DOHH2 (cell line): Measurements from ENCODE around the gene ADAMTS2.

Source experiments
- H3F3A ChIP-seq: fragments of 200-600 bp; sonication (generic), shearing (Covaris generic); 2 replicates; pipeline ENCODE4 v1.6.0; 2016; ENCODE audit warnings: antibody characterized with exemption, mild to moderate bottlenecking; ENCODE audit not compliant: control insufficient read depth, insufficient read depth
- H3K27ac ChIP-seq: fragments of 200-600 bp; sonication (generic); 2 replicates; pipeline ENCODE4 v1.5.1; 2014; ENCODE audit warnings: low read depth, mild to moderate bottlenecking, low read length, moderate library complexity
- H3K27me3 ChIP-seq: fragments of 200-600 bp; sonication (generic); 2 replicates; pipeline ENCODE4 v1.6.1; 2014; ENCODE audit warnings: mild to moderate bottlenecking, low read length, mixed read lengths; ENCODE audit not compliant: control insufficient read depth
- H3K36me3 ChIP-seq: fragments of 200-600 bp; sonication (generic); 2 replicates; pipeline ENCODE4 v1.6.1; 2014; ENCODE audit warnings: mild to moderate bottlenecking, low read length, moderate library complexity, mixed read lengths; ENCODE audit not compliant: control insufficient read depth
- H3K4me1 ChIP-seq: fragments of 200-600 bp; sonication (generic); 2 replicates; pipeline ENCODE4 v1.6.1; 2014; ENCODE audit warnings: mild to moderate bottlenecking, low read length, mixed read lengths; ENCODE audit not compliant: control insufficient read depth
- H3K4me2 ChIP-seq: fragments of 200-600 bp; sonication (generic); 2 replicates; pipeline ENCODE4 v1.6.0; 2014; ENCODE audit warnings: mild to moderate bottlenecking, low read length, moderate library complexity
- H3K4me3 ChIP-seq: fragments of 200-600 bp; sonication (generic); 2 replicates; pipeline ENCODE4 v1.5.1; 2014; ENCODE audit warnings: mild to moderate bottlenecking, low read length, mixed read lengths
- H3K79me2 ChIP-seq: fragments of 200-600 bp; sonication (generic); 2 replicates; pipeline ENCODE4 v1.6.1; 2014; ENCODE audit warnings: mild to moderate bottlenecking, low read length, mixed read lengths; ENCODE audit not compliant: control insufficient read depth
- H3K9me2 ChIP-seq: fragments of 200-600 bp; sonication (generic); replicated peaks from 2 replicates; pipeline ENCODE4 v1.6.1; 2014; ENCODE audit warnings: mild to moderate bottlenecking, low read length, mixed read lengths; ENCODE audit not compliant: control insufficient read depth
- H3K9me3 ChIP-seq: fragments of 200-600 bp; sonication (generic); 2 replicates; pipeline ENCODE4 v1.6.1; 2014; ENCODE audit warnings: antibody characterized with exemption, low read length, mixed read lengths; ENCODE audit not compliant: control insufficient read depth, insufficient read depth
- H4K20me1 ChIP-seq: fragments of 200-600 bp; sonication (generic); 2 replicates; pipeline ENCODE4 v1.6.0; 2014; ENCODE audit warnings: low read depth, mild to moderate bottlenecking, antibody characterized with exemption, low read length, moderate library complexity; ENCODE audit not compliant: control insufficient read depth, insufficient read depth
- EZH2phosphoT487 ChIP-seq: fragments of 200-600 bp; sonication (generic); IDR thresholded peaks from 2 replicates; pipeline ENCODE4 v1.6.1; 2017; ENCODE audit warnings: borderline replicate concordance, mild to moderate bottlenecking, antibody characterized with exemption, low read length, moderate library complexity, mixed read lengths
- TF ChIP-seq, protein P1 (sequence below): fragments of 200-600 bp; sonication (generic); IDR thresholded peaks from one replicate; pipeline ENCODE4 v1.5.1; 2014; ENCODE audit warnings: antibody characterized with exemption, mild to moderate bottlenecking, low read depth, low read length; ENCODE audit not compliant: poor library complexity, severe bottlenecking

The ADAMTS2 gene

DNA sequence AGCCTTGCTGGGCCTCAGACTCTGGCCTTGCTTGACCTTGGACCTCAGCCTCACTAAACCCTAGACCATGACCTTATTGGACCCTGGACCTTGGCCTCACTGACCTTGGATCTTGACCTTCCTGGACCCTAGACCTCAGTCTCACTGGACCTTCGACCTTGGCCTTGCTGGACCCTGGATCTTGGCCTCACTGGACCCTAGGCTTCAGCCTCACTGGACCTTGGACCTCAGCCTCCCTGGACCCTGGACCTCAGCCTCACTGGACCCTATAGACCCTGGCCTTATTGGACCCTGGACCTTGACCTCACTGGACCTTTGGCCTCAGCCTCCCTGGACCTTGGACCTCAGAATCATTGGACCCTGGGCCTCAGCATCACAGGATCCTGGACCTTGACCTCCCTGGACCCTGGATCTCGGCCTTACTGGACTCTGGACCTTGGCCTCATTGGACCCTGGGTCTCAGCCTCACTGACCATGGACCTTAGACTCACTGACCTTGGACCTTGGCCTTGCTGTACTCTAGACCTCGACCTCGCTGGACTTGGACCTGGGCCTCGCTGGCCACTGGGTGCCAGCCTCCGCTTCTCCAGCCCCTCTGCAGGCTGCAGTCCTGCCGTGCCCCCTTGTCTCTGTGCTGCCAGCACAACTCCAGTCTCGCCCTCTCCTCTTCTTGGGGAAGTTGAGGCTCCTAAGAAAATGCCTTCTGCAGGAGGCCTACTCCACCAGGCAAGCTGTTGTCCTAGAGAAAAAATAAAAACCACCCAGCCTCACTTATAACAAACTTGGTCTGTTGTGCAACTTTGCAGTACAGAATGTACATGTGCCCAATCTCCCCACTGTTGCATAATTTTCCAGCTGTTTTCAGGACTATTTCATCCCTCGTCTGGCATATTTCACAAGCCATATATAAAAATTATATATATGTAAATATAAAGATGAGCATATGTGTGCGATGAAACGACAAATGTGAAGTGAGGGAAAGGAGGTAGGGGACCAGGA is 11.0 kb upstream of the ADAMTS2 start:
- H3K36me3 ChIP-seq, result no peaks in the 10 kb centered on the region
- H3K4me3 ChIP-seq, result no peak overlapping the region
- no peaks in the 10 kb centered on the region for H3K79me2 ChIP-seq
- H3F3A ChIP-seq, result no peaks in the 10 kb centered on the region
- no peak overlapping the region for H3K27ac ChIP-seq
- no peak overlapping the region for H3K4me2 ChIP-seq
- H3K4me1 ChIP-seq, result no peaks in the 10 kb centered on the region
- no peaks in the 10 kb centered on the region for H4K20me1 ChIP-seq
- H3K9me3 ChIP-seq, result no peaks in the 10 kb centered on the region
- TF ChIP-seq, protein P1, sequence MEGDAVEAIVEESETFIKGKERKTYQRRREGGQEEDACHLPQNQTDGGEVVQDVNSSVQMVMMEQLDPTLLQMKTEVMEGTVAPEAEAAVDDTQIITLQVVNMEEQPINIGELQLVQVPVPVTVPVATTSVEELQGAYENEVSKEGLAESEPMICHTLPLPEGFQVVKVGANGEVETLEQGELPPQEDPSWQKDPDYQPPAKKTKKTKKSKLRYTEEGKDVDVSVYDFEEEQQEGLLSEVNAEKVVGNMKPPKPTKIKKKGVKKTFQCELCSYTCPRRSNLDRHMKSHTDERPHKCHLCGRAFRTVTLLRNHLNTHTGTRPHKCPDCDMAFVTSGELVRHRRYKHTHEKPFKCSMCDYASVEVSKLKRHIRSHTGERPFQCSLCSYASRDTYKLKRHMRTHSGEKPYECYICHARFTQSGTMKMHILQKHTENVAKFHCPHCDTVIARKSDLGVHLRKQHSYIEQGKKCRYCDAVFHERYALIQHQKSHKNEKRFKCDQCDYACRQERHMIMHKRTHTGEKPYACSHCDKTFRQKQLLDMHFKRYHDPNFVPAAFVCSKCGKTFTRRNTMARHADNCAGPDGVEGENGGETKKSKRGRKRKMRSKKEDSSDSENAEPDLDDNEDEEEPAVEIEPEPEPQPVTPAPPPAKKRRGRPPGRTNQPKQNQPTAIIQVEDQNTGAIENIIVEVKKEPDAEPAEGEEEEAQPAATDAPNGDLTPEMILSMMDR, result no peak
- no peak for TF ChIP-seq EZH2phosphoT487
- H3K27me3 ChIP-seq, result no peaks in the 10 kb centered on the region
- H3K9me2 ChIP-seq, result no peaks in the 10 kb centered on the region

DNA sequence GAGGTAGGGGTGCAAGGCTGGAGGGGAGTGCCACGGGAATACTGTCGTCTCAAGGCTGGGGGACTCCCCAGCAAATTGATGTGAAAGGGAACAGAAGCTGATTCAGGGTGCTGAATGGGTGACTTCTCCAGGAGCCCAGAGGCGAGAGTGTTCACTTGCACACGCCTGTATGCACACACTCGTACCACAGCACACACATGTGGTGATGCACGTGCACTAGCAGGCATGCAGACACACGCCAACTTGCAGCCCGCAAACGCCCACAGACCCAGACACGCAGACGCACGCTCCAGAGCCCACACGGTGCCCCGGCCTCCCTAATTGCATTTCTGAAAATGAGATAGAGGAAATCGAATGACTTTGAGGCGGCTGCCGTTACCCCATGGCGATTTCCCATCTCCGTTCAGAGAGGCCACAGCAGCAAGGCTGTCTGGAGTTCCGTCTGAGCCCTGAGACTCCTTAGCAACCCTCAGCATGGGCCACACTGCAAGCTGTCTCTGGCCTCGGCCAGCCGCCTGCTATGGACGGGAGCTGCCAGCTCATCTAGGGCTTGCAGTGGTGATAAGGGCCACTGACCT is 9.1 kb upstream of the ADAMTS2 start:
- H3K4me1 ChIP-seq, result no peaks in the 10 kb centered on the region
- H3K36me3 ChIP-seq, result no peaks in the 10 kb centered on the region
- TF ChIP-seq EZH2phosphoT487, result no peak
- TF ChIP-seq, protein P1, result no peak
- no peaks in the 10 kb centered on the region for H3K79me2 ChIP-seq
- H3K9me3 ChIP-seq, result no peaks in the 10 kb centered on the region
- no peak overlapping the region for H3K4me2 ChIP-seq
- H3K27me3 ChIP-seq, result no peaks in the 10 kb centered on the region
- H3K9me2 ChIP-seq, result no peaks in the 10 kb centered on the region
- no peaks in the 10 kb centered on the region for H3F3A ChIP-seq
- no peak overlapping the region for H3K4me3 ChIP-seq
- H3K27ac ChIP-seq, result no peak overlapping the region
- no peaks in the 10 kb centered on the region for H4K20me1 ChIP-seq

DNA sequence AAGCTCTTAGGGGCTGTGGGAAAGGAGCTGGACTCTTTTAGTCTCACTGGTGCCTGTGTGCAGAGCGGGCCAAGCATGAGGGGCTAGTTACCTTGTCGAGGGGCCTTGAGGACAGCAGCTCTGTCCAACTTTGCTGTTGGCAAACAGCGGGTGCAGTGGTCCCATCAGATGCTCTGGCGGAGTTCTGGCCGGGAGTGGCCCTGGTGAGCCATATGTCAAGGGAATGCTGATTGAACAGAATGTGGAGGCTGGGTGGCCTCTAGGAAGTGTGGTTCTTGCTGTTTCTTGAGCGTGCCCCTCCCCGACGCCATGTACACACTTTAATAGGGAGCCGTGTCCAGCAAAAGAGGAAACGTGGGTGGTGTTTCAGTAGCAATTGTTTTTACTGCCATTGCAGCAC is 3.6 kb upstream of the ADAMTS2 start:
- no peak overlapping the region for H3K4me2 ChIP-seq
- TF ChIP-seq, protein P1, result no peak
- no peak for TF ChIP-seq EZH2phosphoT487
- no peaks in the 10 kb centered on the region for H3K9me3 ChIP-seq
- no peaks in the 10 kb centered on the region for H3K27me3 ChIP-seq
- H4K20me1 ChIP-seq, result no peaks in the 10 kb centered on the region
- no peaks in the 10 kb centered on the region for H3K79me2 ChIP-seq
- no peaks in the 10 kb centered on the region for H3K36me3 ChIP-seq
- no peak overlapping the region for H3K27ac ChIP-seq
- H3K4me3 ChIP-seq, result no peak overlapping the region
- H3F3A ChIP-seq, result no peaks in the 10 kb centered on the region
- H3K9me2 ChIP-seq, result no peaks in the 10 kb centered on the region
- no peaks in the 10 kb centered on the region for H3K4me1 ChIP-seq
